GM18498 (cell line): ENCODE results near the gene MAGI1.

Experiments
- ATAC-seq: cut with Tn5 transposase; IDR thresholded peaks from one replicate; pipeline ENCODE4 v1.9.1; 2021; ENCODE audit warnings: mild to moderate bottlenecking, moderate library complexity; ENCODE audit not compliant: unreplicated experiment

MAGI1 gene

DNA sequence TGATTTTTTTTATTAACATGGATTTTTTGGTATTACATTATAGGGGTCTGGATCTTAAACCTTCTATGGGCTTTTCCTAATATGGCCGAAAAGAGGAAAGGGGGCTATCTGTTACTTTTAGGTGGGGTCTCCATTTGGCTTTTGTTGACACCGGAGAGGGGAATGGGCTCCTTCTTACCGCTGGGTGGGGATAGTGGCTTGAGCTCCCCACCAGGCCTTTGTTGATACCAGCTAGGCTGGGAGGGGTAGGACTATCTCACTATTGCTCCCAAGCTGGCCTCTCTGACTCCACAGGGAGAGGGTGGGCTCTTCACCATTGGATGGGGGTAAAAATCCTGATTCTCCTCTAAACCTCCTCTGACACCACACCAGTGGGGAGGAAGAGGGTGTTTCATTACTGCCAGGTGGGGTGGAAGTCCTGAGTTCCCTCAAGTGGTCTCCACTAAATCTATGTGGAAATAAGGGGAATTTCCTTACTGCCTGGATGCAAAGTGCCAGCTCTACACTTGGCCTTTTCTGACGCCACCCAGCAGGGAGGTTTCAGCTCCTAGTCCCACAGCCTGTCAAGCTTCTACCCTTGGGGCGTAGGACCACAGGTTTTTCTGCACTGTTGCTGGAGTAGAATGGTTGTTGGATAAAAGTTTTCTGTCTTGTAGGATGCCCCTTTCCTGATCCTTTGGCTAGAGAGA lies 572.3 kb downstream of the MAGI1 start:
- ATAC-seq, result no peak

DNA sequence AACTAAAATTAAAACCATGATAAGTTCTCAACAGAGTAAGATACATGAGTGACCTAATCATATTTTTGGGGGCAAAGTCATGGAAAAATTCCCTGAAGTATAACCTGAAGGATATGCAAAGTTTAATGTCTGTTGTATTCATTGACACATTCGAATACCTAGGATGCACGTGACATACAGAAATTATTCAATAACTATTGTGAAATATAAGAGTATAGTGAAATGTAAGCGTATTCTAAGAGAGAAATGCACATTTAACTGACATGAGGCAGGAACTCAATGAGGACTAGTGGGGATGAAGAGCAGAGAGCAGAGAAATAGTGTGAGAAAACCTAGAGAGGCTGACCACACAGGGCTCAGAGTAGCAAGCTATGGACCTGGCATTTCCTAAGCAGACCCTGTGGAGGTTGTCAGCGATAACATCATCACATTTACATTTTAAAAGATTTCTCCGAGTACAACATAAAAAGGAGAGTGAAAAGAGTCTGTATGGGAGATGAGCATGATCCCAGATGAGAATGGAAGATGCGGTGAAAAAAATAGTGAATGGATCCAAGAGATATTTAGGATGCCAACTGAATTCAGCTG lies 588.8 kb downstream of the MAGI1 start:
- no peak for ATAC-seq

DNA sequence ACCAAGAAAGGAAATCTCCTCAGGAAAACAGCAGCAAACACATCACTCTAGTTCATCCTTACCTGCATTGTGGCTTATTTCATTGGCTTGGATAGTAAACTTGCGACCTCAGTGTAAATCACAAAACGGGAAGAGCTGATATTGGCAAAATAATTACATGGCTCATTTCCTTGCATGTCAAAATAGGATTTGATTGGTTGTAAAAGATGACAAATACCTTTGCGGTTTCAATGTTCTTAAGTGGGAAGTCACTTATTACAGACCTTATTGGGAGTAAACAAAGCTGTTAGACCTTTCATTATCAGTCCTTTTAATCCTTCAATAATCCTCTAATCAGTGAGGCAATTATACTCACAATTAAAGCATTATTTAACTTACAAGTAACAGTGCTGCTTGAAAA lies 590.6 kb downstream of the MAGI1 start:
- no peak for ATAC-seq

DNA sequence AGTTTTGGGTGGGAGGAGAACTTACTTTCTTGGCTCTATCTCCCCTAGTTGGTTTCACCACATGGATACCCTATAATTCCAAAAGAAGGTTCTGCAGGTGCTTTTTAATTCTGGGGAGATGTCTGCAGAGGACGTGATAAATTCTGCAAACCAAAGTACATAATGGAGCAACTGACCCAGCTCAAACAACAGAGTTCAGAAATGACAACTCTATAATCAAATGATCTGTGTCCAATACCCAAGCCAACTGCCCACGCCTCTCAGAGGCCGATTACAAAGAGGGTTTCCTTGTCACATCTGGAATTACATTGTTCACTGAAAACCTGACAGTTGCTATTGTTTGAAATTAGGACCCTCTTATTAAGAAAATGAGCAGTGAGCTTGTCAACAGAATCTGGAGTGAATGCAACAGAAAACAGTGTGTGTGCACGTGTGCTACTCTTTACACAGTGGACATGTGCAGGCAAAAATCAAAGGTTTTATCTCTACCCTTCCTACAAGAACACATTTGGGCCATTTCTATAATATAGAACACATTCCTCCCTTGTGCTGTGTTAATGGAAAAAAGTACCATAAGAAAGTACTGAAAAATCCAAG lies 593.0 kb downstream of the MAGI1 start:
- ATAC-seq, result no peak

DNA sequence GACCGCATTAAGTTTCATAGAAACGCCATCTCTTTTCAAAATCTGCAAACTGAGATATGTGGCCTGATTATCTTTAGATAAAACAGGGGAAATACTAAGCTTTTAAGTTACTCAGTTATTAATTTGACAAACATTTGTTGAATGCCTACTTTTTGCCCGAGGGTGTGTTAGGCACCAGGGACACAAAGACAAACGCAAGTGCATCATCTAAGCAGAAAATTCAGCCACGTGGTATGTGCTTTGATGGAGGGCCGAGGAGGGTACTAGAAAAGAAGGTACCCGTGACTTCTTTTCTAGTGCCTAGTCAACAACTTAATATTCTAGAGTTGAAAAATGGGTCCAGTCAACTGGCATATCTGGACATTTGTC lies 594.3 kb downstream of the MAGI1 start:
- ATAC-seq, result no peak

DNA sequence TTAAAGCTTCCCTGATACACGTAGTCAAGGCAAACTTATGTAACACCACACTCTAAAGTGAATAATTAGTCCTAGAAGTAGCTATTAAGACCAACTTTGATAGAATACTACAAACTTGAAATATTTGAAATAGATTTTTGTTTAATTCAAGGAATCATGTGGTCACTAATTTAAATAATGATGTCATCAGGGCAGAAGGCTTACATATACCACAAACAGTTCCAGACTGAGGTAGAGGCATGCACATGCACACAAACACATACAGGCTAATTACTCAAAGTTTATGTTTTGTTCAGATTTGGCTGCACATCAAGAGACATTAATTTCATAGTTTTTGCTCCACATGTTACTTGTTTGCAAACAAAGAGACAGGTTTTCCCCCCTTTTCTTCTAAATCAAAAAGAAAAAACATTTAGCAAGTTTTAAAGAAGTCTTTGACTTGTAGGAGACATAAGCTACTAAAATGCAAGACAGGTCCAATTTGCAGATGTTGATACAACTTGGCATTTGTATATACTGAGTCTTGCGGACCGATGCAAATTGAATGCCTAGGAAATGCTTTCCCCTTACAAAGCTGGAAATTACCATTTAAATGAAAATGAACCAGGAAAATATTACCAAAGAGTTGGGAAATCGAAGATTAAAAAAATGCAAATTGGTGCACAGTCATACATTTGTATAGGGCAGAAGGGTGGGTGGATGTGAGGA lies 594.8 kb downstream of the MAGI1 start:
- ATAC-seq, result no peak

DNA sequence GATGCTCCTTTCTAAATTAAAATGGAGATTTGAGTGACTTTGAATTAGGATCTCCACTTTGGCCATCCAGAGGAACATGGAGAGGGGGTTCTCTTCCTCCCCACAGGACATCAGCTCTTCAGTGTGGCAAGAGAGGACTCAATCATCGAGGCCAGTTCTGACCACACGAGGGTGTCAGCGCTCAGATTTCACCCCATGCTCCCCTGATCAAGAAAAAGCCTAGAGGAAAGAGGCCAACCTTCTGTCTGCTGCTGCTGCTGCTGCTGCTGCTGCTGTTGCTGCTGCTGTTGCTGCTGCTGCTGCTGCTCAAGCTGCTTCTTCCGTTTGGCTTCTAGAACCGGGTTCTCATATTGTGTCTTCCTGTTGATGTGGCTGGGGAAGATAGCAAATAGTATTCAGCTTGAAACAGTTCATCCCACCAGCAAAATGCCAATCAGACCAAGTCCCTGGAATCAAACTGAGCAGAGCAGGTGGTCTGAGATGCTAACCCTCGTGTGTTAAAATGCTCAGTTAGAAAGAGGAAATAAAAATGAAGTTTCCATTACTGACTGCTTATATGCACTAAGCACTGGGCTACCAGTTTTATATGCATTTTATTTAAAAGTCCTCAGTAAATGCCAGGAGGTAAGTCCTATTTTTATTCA lies 599.0 kb downstream of the MAGI1 start:
- ATAC-seq, result no peak

DNA sequence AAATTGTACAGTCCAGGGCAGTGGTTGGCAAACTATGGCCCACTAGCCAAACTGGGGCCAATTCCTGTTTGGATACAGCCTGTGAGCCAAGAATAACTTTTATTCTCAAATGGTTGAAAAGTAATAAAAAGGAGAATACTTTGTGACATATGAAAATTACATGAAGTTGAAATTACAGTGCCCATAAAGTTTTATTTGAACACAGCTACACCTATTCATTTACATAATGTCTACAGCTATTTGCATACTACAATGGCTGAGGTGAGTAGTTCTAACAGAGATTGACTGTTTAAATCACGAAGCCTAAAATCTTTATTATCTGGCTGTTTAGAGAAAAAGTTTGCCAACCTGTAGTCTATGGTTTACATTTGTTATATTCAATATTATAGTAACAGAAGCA lies 600.1 kb downstream of the MAGI1 start:
- ATAC-seq, result no peak

DNA sequence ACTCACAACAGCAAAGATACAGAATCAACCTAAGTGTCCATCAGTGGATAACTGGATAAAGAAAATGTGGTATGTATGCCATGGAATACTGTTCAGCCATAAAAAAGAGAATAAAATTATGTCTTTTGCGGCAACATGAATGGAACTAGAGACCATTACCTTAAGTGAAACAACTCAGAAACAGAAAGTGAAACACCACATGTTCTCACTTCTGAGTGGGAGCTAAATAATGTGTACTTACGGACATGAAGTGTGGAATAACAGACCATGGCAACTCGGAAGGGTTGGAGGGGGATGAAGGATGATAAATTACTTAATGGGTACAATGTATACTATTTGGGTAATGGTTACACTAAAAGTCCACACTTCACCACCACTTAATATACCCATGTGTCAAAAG lies 600.6 kb downstream of the MAGI1 start:
- no peak for ATAC-seq

DNA sequence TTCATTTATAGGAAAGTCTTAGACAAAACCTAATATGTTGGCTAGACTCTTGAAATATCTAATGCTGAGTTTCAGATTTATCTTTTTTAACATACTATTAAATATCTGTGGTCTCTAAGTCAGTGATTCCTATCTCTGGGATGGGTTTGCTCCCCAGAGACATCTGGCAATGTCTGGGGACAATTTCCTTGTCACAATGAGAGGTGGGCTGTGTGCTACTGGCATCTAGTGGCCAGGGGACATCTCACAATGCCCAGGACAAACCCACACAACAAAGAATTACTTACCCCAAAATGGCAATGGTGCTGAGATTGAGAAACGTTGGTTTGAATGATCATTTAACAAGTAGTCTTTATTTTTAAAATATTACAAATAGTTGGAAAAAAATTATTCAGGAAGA lies 602.1 kb downstream of the MAGI1 start:
- no peak for ATAC-seq

DNA sequence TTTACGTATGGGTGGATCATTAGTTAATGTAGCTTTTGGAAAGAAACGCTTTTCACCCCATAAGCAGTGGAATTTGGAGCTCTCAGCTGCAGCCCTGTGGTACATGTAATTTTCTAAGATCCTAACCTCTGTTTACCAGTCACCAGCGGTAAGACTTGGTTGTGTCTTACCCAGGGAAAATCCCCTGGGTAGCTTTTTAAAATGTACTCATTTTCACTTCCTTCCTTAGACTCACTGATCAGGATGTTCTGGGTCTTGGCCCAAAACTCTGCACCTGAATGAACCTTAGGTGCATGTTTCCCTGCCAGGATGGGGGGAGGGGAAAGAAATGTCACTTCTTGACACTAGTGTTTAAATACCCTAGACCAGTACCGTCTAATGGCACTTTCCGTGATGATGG lies 605.2 kb downstream of the MAGI1 start:
- no peak for ATAC-seq

DNA sequence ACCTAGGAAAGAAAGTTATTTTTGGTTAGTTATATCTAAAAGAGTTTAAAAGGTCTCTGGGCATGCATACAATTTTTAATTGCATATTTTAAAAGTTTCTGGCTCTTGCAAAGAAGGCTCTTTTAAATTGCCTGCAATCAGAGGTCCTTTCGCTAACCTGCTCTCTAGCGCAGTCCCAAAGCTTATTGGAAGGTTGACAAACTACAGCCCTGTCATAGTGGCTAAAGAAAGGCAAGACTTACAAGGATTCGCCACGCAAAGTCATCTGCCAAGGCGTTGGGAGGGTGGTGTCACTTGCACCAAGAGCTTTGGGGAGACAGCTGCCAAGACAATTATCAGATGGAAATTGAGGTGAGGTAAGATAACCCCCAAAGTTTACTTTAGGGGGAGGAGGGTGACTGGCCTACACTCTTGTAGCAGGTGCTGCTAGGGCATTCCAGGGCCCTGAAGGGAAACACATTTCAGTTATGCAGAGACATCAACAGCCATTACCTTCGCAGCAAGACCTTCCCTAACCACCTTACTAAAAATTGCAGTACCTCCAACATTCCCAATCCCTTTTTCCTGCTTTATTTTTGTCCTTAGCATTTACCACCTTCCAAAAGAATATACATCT lies 606.2 kb downstream of the MAGI1 start:
- ATAC-seq, result no peak

DNA sequence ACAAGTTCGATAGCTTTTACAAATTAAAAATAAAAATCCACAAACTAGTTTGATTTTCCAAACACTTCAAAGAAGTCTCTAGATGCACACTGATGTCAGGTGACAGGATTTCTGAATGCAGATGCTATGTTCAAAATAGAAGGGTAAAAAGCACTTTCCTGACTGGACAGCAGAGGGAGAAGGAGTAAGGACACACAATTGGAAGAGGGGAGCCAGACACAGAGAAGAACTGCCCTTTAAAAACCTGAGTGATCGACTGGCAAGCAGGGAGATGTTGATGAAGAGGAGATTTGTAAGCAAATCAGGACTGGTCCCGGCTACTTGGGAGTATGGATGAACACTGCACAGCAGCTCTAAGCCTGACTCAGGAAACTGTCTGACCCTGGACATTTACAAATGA lies 612.8 kb downstream of the MAGI1 start:
- ATAC-seq, result no peak

DNA sequence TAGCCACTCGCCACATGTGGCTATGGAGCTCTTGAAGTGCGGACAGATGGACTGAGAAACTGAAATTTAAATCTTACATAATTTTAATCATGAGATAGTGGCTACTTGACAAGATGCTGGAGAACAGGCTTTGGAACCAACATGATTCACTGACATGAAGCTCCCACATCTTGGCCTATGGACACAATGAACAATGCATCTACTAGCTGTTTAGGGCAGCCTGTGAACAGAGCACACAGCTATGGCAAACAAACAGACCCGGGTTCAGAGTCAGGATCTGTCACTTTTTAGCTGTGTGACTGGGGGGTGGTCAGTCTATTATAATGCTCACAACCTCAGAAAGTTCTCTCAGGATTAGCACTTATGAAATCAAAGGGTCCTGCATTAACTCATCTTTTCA lies 616.6 kb downstream of the MAGI1 start:
- no peak for ATAC-seq

DNA sequence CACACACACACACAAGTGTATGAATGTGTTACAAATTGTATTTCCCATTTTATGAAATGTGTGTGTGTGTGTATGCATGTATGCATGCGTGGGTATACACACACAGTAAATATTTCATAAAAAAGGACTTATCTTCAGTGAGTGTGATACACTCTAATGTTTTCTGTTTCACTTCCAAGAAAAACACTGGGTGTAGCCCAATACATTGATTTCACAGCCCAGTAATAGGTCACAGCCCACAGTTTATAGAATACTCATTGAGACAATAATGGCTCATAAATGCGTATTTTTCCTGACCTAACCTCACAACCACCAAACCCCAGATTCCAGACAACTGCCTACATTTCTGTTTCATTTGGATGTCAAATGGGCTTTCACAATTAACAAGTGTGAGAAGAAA lies 619.5 kb downstream of the MAGI1 start:
- ATAC-seq, result no peak

DNA sequence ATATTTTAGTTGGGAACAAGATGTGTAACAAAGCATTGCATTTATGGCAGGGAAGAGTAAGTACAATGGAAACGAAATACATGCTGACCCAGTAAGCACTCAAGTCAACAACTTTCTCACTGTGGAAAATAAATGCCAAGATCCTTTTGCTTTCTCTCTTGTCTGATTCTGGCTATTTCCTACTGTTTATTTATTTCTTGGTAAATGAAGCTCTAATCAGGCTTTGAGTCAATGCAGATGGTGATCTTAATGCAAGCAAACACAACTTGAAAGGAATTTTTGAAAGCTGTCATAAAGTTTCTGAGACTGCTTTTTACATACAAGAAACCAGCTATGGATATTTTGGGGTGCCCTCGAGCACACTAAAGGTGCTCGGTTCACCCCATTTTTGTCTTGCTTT lies 624.8 kb downstream of the MAGI1 start:
- ATAC-seq, result no peak

DNA sequence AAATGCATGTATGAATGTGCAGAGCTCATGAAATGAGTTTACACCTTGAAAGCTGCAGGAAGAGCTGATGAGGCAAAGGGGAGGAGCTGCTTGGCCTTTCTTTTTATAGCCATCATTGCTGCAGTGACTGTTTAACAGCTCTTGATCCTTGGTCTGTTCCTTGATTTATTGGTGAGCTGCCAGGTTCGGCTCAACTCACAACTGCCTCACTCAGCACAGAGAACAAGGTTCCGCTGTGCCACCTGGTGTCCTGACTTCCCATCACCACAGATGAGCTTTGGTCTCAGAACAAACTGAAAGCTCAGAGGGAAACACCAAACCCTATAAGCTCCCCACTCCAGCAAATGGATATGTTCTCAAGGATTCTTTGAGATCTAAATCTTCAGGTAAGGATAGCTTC lies 626.1 kb downstream of the MAGI1 start:
- no peak for ATAC-seq

DNA sequence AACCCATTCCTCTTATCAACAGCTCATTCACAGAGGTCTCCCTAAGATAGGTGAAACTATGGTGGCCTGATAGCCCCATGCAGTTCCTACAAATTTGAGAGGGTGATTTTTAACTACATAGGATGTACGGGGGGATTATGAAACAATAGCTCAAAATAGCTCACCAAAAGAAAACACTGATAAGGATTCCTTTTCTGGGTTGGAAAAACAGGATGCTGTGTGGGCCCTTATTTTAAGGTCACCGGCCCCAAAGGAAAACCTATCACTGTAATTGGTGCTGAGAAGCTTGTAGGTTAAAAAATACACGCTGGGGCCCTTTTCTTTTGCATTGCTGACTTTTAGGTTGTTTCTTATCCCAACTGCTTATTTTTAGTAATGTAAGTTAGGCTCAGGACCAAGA lies 627.4 kb downstream of the MAGI1 start:
- no peak for ATAC-seq

DNA sequence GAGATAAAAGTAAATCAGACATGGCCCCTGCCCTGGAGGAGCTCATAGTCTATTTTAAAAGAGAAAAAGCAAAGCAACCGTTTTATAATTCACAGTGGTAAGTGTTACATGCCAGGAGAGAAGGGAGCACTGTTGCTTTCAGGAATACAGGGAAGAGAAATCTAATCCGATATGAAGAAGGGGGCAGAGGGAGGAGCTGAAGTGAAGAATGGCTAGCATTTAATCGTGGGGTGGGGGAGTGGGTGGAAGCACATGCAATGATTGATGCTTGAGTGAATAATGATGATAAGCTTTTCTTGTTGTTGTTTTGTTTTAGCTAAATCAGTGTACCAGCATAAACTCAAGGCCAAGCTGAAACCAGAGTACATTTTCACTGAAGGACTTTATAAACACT lies 629.5 kb downstream of the MAGI1 start:
- ATAC-seq, result no peak

DNA sequence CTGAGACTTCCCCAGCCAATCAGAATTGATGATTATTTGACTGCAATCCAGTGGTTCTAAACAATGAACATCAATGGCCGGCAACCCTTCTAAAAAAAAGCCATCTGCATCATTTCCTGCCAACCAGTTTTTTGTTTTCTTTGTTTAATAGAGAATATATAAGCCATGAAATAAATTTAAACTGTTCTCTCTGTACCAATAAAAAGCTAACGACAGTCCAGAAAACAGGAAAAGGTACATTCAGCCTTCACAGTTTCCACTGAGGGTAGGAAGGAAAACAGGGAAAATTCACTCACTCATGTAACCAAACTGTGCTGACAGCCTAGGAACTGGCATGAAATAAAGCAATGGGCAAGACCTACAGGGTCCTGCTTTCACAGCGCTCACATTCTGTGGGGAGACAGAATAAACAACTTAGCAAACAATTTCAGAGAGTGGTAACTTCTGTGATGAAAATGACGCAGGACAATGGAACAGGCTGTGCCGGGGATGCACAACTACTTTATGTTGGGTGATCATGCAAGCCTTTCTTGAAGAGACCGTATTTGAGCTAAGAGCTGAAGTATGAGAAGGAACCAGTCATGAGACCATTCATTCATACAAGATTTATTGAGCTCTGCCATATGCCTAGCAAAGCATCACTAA lies 630.1 kb downstream of the MAGI1 start:
- ATAC-seq, result no peak

DNA sequence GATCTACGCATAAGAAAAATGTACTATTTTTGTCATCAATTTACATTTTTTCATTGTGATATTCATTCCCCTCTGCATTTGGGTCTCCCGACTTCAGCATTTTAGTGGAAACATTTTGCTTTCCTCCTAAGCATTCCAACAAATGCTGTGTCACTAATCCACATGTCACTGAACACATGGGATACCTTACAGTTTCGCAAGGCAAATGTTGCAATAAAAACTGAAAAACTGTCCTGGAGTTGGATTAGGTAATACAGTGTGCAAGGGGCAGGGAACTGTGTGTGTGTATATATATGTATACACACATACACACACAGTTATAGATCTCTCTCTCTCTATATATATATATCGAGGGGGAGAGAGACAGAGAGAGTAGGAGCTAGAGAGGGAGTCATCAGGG lies 632.2 kb downstream of the MAGI1 start:
- ATAC-seq, result no peak
